Measurements from ENCODE around the gene R3HDM4.

GRCh38 chr19:943551-944170, 30.6 kb upstream of the R3HDM4 start:
- TF ChIP-seq CTCF (IDR thresholded peaks at IDR 0.05; ENCODE audit: low read length) (no peak), EZH2 (IDR thresholded peaks at IDR 0.05; ENCODE audit: borderline replicate concordance, low read length) (no peak)

Data from OCI-LY1 (cell line).